ENCODE results near the gene U2AF2. TPM values are rescaled to one million over a fixed set of nuclear protein-coding genes. Genes with fewer than 3 reads are reported as not detected.

Gene U2AF2
- total RNA-seq, 4 donors from 2014 or later, result 38.1 to 60.2 (median 50.1) TPM

- H3K4me1 ChIP-seq, result no peaks in the 10 kb centered on the region
- TF ChIP-seq CTCF (IDR thresholded peaks at IDR 0.05 in 4 of 5, conservative IDR thresholded peaks at IDR 0.05 in 1 of 5), result no peak
- TF ChIP-seq POLR2A (IDR thresholded peaks at IDR 0.05), result no peak
- no peak overlapping the region for H3K27ac ChIP-seq
- ATAC-seq, result no peak
- DNase-seq, result no peak
- in situ Hi-C loops (cut with MboI; ENCODE audit: low sequenced_read_pairs in 4 of 4), result loop anchor here in 1 of 4 donors (10.0 kb wide), 1 partner anchor 293 kb away; the partner anchor contains the start of genes IL11 and TMEM190
- H3K36me3 ChIP-seq, result peaks cover 0 to 73% of the 10 kb centered on the region in 2 donors
- H3K9me3 ChIP-seq, result no peaks in the 10 kb centered on the region
- no peak overlapping the region for H3K4me3 ChIP-seq
- H3K27me3 ChIP-seq, result no peaks in the 10 kb centered on the region
- intact Hi-C loops (cut with DNase I; ENCODE audit: low total_unique reads), result no loop called here
Observed at GRCh38 chr19:55667958-55668357, 13.1 kb downstream of the U2AF2 start.

- TF ChIP-seq CTCF (IDR thresholded peaks at IDR 0.05 in 4 of 5, conservative IDR thresholded peaks at IDR 0.05 in 1 of 5), result no peak
- TF ChIP-seq POLR2A (IDR thresholded peaks at IDR 0.05), result no peak
- no peak overlapping the region for H3K27ac ChIP-seq
- H3K27me3 ChIP-seq, result no peaks in the 10 kb centered on the region
- DNase-seq (no peak), ATAC-seq (no peak)
- intact Hi-C loops (cut with DNase I; ENCODE audit: low total_unique reads), result no loop called here
- no peak overlapping the region for H3K4me3 ChIP-seq
- in situ Hi-C loops (cut with MboI; ENCODE audit: low sequenced_read_pairs in 4 of 4), result loop anchor here in 1 of 4 donors (10.0 kb wide), 1 partner anchor 294 kb away; the partner anchor contains the start of genes IL11 and TMEM190
- H3K36me3 ChIP-seq, result peaks cover 0 to 65% of the 10 kb centered on the region in 2 donors
- no peaks in the 10 kb centered on the region for H3K4me1 ChIP-seq
- H3K9me3 ChIP-seq, result no peaks in the 10 kb centered on the region
Observed at GRCh38 chr19:55668603-55669348, 13.9 kb downstream of the U2AF2 start.

GRCh38 chr19:55669418-55670279 lies 14.8 kb downstream of the U2AF2 start:
- Histone ChIP-seq H3K27me3 (no peaks in the 10 kb centered on the region), H3K4me3 (no peak overlapping the region), H3K27ac (no peak overlapping the region), H3K4me1 (peaks cover 4 to 6% of the 10 kb centered on the region in 2 donors), H3K9me3 (no peaks in the 10 kb centered on the region), H3K36me3 (peaks cover 0 to 61% of the 10 kb centered on the region in 2 donors)
- ATAC-seq, result no peak
- intact Hi-C loops (cut with DNase I; ENCODE audit: low total_unique reads), result no loop called here
- TF ChIP-seq CTCF (IDR thresholded peaks at IDR 0.05 in 4 of 5, conservative IDR thresholded peaks at IDR 0.05 in 1 of 5), result no peak
- no peak for TF ChIP-seq POLR2A (IDR thresholded peaks at IDR 0.05)
- no peak for DNase-seq
- in situ Hi-C loops (cut with MboI; ENCODE audit: low sequenced_read_pairs in 4 of 4), result loop anchor here in 1 of 4 donors (10.0 kb wide), 1 partner anchor 295 kb away; the partner anchor contains the start of genes IL11 and TMEM190

- no peak for DNase-seq
- Histone ChIP-seq H3K9me3 (no peaks in the 10 kb centered on the region), H3K27me3 (no peaks in the 10 kb centered on the region), H3K36me3 (peaks cover 0 to 57% of the 10 kb centered on the region in 2 donors), H3K27ac (no peak overlapping the region), H3K4me1 (peaks cover 4 to 8% of the 10 kb centered on the region in 2 donors), H3K4me3 (no peak overlapping the region)
- intact Hi-C loops (cut with DNase I; ENCODE audit: low total_unique reads), result no loop called here
- ATAC-seq, result no peak
- in situ Hi-C loops (cut with MboI; ENCODE audit: low sequenced_read_pairs in 4 of 4), result no loop called here
- no peak for TF ChIP-seq POLR2A (IDR thresholded peaks at IDR 0.05)
- TF ChIP-seq CTCF (IDR thresholded peaks at IDR 0.05 in 4 of 5, conservative IDR thresholded peaks at IDR 0.05 in 1 of 5), result no peak
Observed at GRCh38 chr19:55670280-55671053, 15.6 kb downstream of the U2AF2 start.

Data from gastrocnemius medialis (tissue), 4 donors.